Left lung (tissue), 10 donors: ENCODE measurements around the gene VSIR. TPM values are rescaled to one million over a fixed set of nuclear protein-coding genes. Genes with fewer than 3 reads are reported as not detected.

Experiments
- ATAC-seq: fragments of 200-7000 bp; cut with Tn5 transposase; one replicate; pipeline ENCODE4 v1.9.1; 2020; ENCODE audit warnings: moderate library complexity
- DNase-seq, 4 donors: peaks; one replicate each; pipeline ENCODE4 v3.0.0-alpha.2; 2013 to 2020
- H3K27ac ChIP-seq, 2 donors: fragments of 200-600 bp; sonication (generic) in 1 of 2; one replicate each; pipeline versions ENCODE4 v1.5.0 to v1.8.0; 2020 to 2021
- H3K27me3 ChIP-seq, 2 donors: fragments of 200-600 bp; sonication (generic) in 1 of 2; one replicate each; pipeline versions ENCODE4 v1.5.0 to v1.8.0; 2020 to 2021
- H3K36me3 ChIP-seq, 2 donors: fragments of 200-600 bp; sonication (generic) in 1 of 2; one replicate each; pipeline versions ENCODE4 v1.5.0 to v1.8.0; 2020 to 2021
- H3K4me1 ChIP-seq, 2 donors: fragments of 200-600 bp; one replicate each; pipeline ENCODE4 v1.8.0; 2021
- H3K4me3 ChIP-seq, 2 donors: fragments of 200-600 bp; sonication (generic) in 1 of 2; one replicate each; pipeline versions ENCODE4 v1.5.0 to v1.8.0; 2020 to 2021; ENCODE audit warnings: mild to moderate bottlenecking in 1 of 2
- H3K9me3 ChIP-seq, 2 donors: fragments of 200-600 bp; sonication (generic) in 1 of 2; one replicate each; pipeline versions ENCODE4 v1.5.0 to v1.8.0; 2020 to 2021
- CTCF ChIP-seq, 2 donors: fragments of 200-600 bp; sonication (generic) in 1 of 2; IDR thresholded peaks; one replicate each; pipeline versions ENCODE4 v1.5.0 to v1.8.0; 2021; ENCODE audit warnings: antibody characterized with exemption in 2 of 2
- intact Hi-C, 2 donors: fragments of 100-400 bp; cut with DNase I; formaldehyde crosslinking; loops; one replicate each; pipeline versions ENCODE4 v1.11.2 to v1.14.2; 2022
- polyA plus RNA-seq, 6 donors: library from polyadenylated mRNA; unstranded; fragments of 120-200 nt; gene quantifications; one replicate each; pipeline ENCODE4 v1.2.1, GENCODE V29; 2013; ENCODE audit not compliant: insufficient read length in 6 of 6
- total RNA-seq, 2 donors: library from RNA; stranded (reverse); fragmentation: NEBNext Ultra II Directional; extraction: Animal tissue kit (Norgen Biotek cat#: 25700); gene quantifications; one replicate each; pipeline ENCODE4 v1.2.1, GENCODE V29; 2021
- donor health status: DM: no; HTN: yes; CAD: no.
- donor health status: DM: no; HTN: no; CAD: no.

Gene VSIR
- total and polyA plus RNA-seq, 8 donors: 29.9 to 133 (median 37.2) TPM

GRCh38 chr10:71804077-71804476 lies 30.8 kb upstream of the VSIR start:
- peaks cover 0 to 27% of the 10 kb centered on the region in 2 donors for H3K4me1 ChIP-seq
- no peak for TF ChIP-seq CTCF (IDR thresholded peaks at IDR 0.05)
- peak overlapping the region in 1 of 2 donors; percentile 21 for H3K27ac ChIP-seq
- H3K9me3 ChIP-seq: no peaks in the 10 kb centered on the region
- intact Hi-C loops: no loop called here
- H3K27me3 ChIP-seq: no peaks in the 10 kb centered on the region
- H3K36me3 ChIP-seq: no peaks in the 10 kb centered on the region
- no peak overlapping the region for H3K4me3 ChIP-seq
- DNase-seq: peak in 1 of 4 donors; percentile 24
- no peak for ATAC-seq

GRCh38 chr10:71802715-71803488 lies 29.6 kb upstream of the VSIR start:
- Histone ChIP-seq H3K36me3 (no peaks in the 10 kb centered on the region), H3K9me3 (no peaks in the 10 kb centered on the region), H3K4me1 (peaks cover 0 to 33% of the 10 kb centered on the region in 2 donors), H3K27me3 (no peaks in the 10 kb centered on the region), H3K4me3 (no peak overlapping the region), H3K27ac (no peak overlapping the region)
- ATAC-seq (no peak), DNase-seq (peak in 1 of 4 donors; percentile 32)
- TF ChIP-seq CTCF (IDR thresholded peaks at IDR 0.05): no peak
- intact Hi-C loops: no loop called here

GRCh38 chr10:71802235-71802634 lies 28.9 kb upstream of the VSIR start:
- ATAC-seq (no peak), DNase-seq (peak in 1 of 4 donors; percentile 12)
- intact Hi-C loops: no loop called here
- no peak overlapping the region for H3K27ac ChIP-seq
- peaks cover 0 to 36% of the 10 kb centered on the region in 2 donors for H3K4me1 ChIP-seq
- TF ChIP-seq CTCF (IDR thresholded peaks at IDR 0.05): no peak
- H3K9me3 ChIP-seq: no peaks in the 10 kb centered on the region
- no peak overlapping the region for H3K4me3 ChIP-seq
- H3K36me3 ChIP-seq: no peaks in the 10 kb centered on the region
- no peaks in the 10 kb centered on the region for H3K27me3 ChIP-seq

DNA sequence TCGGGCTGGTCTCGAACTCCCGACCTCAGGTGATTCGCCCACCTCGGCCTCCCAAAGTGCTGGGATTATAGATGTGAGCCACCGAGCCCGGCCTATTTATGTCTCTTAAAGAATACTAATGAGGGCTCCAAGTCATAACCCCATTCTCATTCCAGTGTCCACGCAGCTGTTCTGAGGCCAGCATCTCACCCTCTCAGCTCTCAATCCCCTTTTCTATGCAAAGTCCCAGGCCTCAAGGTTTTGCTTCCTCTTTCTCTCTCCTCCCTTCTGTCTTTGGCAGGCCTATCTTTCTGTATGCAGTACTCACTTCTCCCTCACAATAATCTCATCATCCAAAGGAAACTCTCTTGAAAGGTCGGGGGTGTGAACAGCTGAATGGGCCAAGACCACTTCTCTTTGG lies 28.0 kb upstream of the VSIR start:
- no peak overlapping the region for H3K4me3 ChIP-seq
- intact Hi-C loops: no loop called here
- H3K27ac ChIP-seq: no peak overlapping the region
- no peak for ATAC-seq
- no peak for TF ChIP-seq CTCF (IDR thresholded peaks at IDR 0.05)
- no peaks in the 10 kb centered on the region for H3K36me3 ChIP-seq
- peaks cover 0 to 36% of the 10 kb centered on the region in 2 donors for H3K4me1 ChIP-seq
- DNase-seq: peak in 1 of 4 donors; percentile 18
- H3K9me3 ChIP-seq: no peaks in the 10 kb centered on the region
- H3K27me3 ChIP-seq: no peaks in the 10 kb centered on the region

DNA sequence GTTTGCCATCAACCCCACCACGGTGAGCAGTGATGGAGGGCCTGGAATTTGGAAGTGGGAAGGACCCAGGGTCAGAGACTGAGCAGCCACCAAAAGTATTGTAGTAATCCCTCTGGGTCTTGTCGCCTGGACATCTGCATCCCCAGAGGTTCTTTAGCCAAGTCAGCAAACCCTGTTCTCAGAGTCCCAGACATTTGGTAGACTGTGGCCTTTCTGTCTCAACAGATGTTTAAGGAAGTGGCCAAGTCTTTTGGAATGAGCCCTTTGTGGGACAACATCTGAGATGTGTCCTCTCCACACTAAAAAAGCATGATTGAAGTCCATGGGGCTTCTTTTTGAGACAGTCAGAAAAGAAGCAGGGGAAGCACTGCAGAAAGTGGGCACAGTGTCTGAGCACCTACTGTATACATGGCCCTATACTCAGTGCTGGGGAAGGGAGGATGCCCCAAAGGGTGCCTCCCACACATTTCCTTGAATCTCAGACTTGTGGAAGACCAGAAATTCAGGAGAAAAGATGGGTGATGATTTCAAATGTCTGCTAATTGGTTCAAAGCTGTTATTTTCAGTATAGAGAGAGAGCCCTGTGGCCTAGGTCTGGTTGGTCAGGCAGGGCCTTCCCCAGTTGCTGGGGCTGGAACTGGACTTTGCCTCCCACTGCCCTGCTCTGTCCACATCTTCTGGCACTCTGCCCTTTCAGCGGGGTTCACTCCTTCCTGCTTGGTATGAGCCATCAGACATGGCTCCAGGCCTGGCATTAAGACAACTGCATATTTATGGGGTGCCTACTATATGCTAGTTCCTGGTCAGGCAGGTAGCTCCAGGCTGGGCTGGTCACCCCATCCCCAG lies 26.5 kb upstream of the VSIR start:
- no peak for TF ChIP-seq CTCF (IDR thresholded peaks at IDR 0.05)
- no peak for DNase-seq

More for the DNA sequence above, 26.5 kb upstream of the VSIR start:
- H3K27me3 ChIP-seq: no peaks in the 10 kb centered on the region
- H3K9me3 ChIP-seq: no peaks in the 10 kb centered on the region
- H3K4me1 ChIP-seq: peaks cover 0 to 28% of the 10 kb centered on the region in 2 donors
- no peaks in the 10 kb centered on the region for H3K36me3 ChIP-seq
- ATAC-seq: no peak
- no peak overlapping the region for H3K27ac ChIP-seq
- H3K4me3 ChIP-seq: no peak overlapping the region
- intact Hi-C loops: no loop called here
